HCT116 (cell line): ENCODE measurements around the gene VTI1A. TPM values are rescaled to one million over a fixed set of nuclear protein-coding genes. Genes with fewer than 3 reads are reported as not detected.

ENCODE experiments used
- ATAC-seq: fragments of 200-7000 bp; cut with Tn5 transposase; 2 replicates; pipeline ENCODE4 v1.9.1; 2020; ENCODE audit warnings: mild to moderate bottlenecking, moderate library complexity
- BruUV-seq: library from RNA; stranded (reverse); fragments of 400-500 nt; replicated peaks from 2 replicates; lab custom pipeline; 2021; lab: Mats Ljungman, UMichigan
- CTCF ChIA-PET: fragments of 300-600 bp; sonication (Branson Sonifier 250); formaldehyde crosslinking; loops from one replicate; lab custom pipeline; 2021; ENCODE audit warnings: antibody characterized with exemption; lab: Charles Lee
- POLR2A ChIA-PET: fragments of 300-600, 350-600 bp; sonication (Branson Sonifier 250); formaldehyde crosslinking; loops from one replicate; lab custom pipeline; 2021; ENCODE audit warnings: antibody characterized with exemption; lab: Charles Lee
- RAD21 ChIA-PET, 2 experiments: fragments of 300-600 bp; sonication (Branson Sonifier 250); formaldehyde crosslinking; loops; one replicate each; lab custom pipeline; 2023; ENCODE audit warnings: low total read pairs in 2 of 2; ENCODE audit not compliant: uncharacterized antibody in 2 of 2, unreplicated experiment in 2 of 2, low non-redundant PET in 1 of 2; lab: Charles Lee
- DNase-seq: peaks from one replicate; pipeline ENCODE4 v3.0.0-alpha.2; 2010; ENCODE audit warnings: low read depth, low spot score
- H2AFZ ChIP-seq: fragments of 200-600 bp; shearing (Covaris generic), sonication (generic); 2 replicates; pipeline ENCODE4 v1.6.1; 2017; ENCODE audit warnings: low read depth, mixed run types, mixed read lengths, antibody characterized with exemption, low read length; ENCODE audit not compliant: poor library complexity, severe bottlenecking
- H3K27ac ChIP-seq: 2 replicates; pipeline ENCODE4 v1.5.1; 2012; ENCODE audit warnings: low read depth, low read length
- H3K27me3 ChIP-seq: fragments of 200-600 bp; sonication (generic); 2 replicates; pipeline ENCODE4 v1.6.1; 2016; ENCODE audit warnings: mixed run types, low read length, mixed read lengths; ENCODE audit not compliant: insufficient read depth
- H3K36me3 ChIP-seq, 2 experiments: fragments of 200-500 bp in 1 of 2; fragments of 200-600 bp in 1 of 2; sonication (Bioruptor generic) in 1 of 2; sonication (generic) in 1 of 2; 2 replicates each; pipeline versions ENCODE4 v1.5.1 to v1.6.1; 2014 to 2016; ENCODE audit warnings: low read length in 2 of 2, inconsistent platforms in 1 of 2, mixed read lengths in 1 of 2, mixed run types in 1 of 2; ENCODE audit not compliant: insufficient read depth in 2 of 2, control insufficient read depth in 1 of 2
- H3K4me1 ChIP-seq, 2 experiments: fragments of 200-600 bp in 1 of 2; sonication (generic) in 1 of 2; 2 replicates each; pipeline versions ENCODE4 v1.5.1 to v1.6.1; 2012 to 2017; ENCODE audit warnings: low read length in 2 of 2, inconsistent platforms in 1 of 2, mild to moderate bottlenecking in 1 of 2, mixed read lengths in 1 of 2, mixed run types in 1 of 2, moderate library complexity in 1 of 2; ENCODE audit not compliant: insufficient read depth in 2 of 2, control insufficient read depth in 1 of 2
- H3K4me2 ChIP-seq: fragments of 200-600 bp; sonication (generic); 2 replicates; pipeline ENCODE4 v1.6.1; 2017; ENCODE audit warnings: mixed run types, low read length, mixed read lengths
- H3K4me3 ChIP-seq, 2 experiments: fragments of 200-600 bp in 1 of 2; sonication (generic) in 1 of 2; replicated peaks in 1 of 2; 2 replicates each; pipeline ENCODE4 v1.5.1; 2011 to 2016; ENCODE audit warnings: low read length in 2 of 2, control low read depth in 1 of 2, low read depth in 1 of 2, mild to moderate bottlenecking in 1 of 2, mixed read lengths in 1 of 2, mixed run types in 1 of 2
- H3K79me2 ChIP-seq: fragments of 200-600 bp; sonication (generic); 2 replicates; pipeline ENCODE4 v1.6.1; 2017; ENCODE audit warnings: mild to moderate bottlenecking, mixed run types, low read length, moderate library complexity, mixed read lengths; ENCODE audit not compliant: insufficient read depth
- H3K9ac ChIP-seq: fragments of 200-600 bp; sonication (generic); 2 replicates; pipeline ENCODE4 v1.6.1; 2016; ENCODE audit warnings: low read length, mixed read lengths
- H3K9me2 ChIP-seq: fragments of 200-600 bp; sonication (generic), shearing (Covaris generic); 2 replicates; pipeline ENCODE4 v1.6.1; 2017; ENCODE audit warnings: mixed run types, mild to moderate bottlenecking, moderate library complexity; ENCODE audit not compliant: insufficient read depth
- H3K9me3 ChIP-seq, 2 experiments: fragments of 200-500 bp in 1 of 2; fragments of 200-600 bp in 1 of 2; sonication (Bioruptor generic) in 1 of 2; sonication (generic) in 1 of 2; 2 replicates each; pipeline ENCODE4 v1.6.1; 2014 to 2017; ENCODE audit warnings: low read length in 2 of 2, mixed read lengths in 2 of 2, inconsistent platforms in 1 of 2, low read depth in 1 of 2, mild to moderate bottlenecking in 1 of 2, mixed run types in 1 of 2, moderate library complexity in 1 of 2; ENCODE audit not compliant: control insufficient read depth in 1 of 2, insufficient read depth in 1 of 2
- H4K20me1 ChIP-seq: fragments of 200-600 bp; sonication (generic), shearing (Covaris generic); 2 replicates; pipeline ENCODE4 v1.6.1; 2017; ENCODE audit warnings: mixed run types, mild to moderate bottlenecking, moderate library complexity; ENCODE audit not compliant: insufficient read depth
- CEBPB ChIP-seq: IDR thresholded peaks from 2 replicates; pipeline ENCODE4 v1.6.1; 2012; ENCODE audit warnings: low read depth
- EGR1 ChIP-seq: IDR thresholded peaks from 2 replicates; pipeline ENCODE4 v1.6.1; 2012; ENCODE audit warnings: low read depth
- FOSL1 ChIP-seq: IDR thresholded peaks from 2 replicates; pipeline ENCODE4 v1.6.1; 2012; ENCODE audit warnings: low read depth
- POLR2A ChIP-seq: IDR thresholded peaks from 2 replicates; pipeline ENCODE4 v1.7.0; 2011; ENCODE audit warnings: borderline replicate concordance; ENCODE audit not compliant: insufficient read depth, insufficient read length; ENCODE audit errors: extremely low read depth
- RAD21 ChIP-seq: IDR thresholded peaks from 2 replicates; pipeline ENCODE4 v1.6.1; 2012; ENCODE audit warnings: low read depth, mild to moderate bottlenecking
- SP1 ChIP-seq: IDR thresholded peaks from 2 replicates; pipeline ENCODE4 v1.6.1; 2012; ENCODE audit warnings: low read depth
- SRF ChIP-seq: IDR thresholded peaks from 2 replicates; pipeline ENCODE4 v1.6.1; 2012; ENCODE audit warnings: low read depth
- TCF7L2 ChIP-seq: IDR thresholded peaks from 2 replicates; pipeline ENCODE4 v1.7.0; 2011; ENCODE audit warnings: borderline replicate concordance, inconsistent platforms; ENCODE audit not compliant: insufficient read depth, insufficient read length; ENCODE audit errors: extremely low read depth
- ZFX ChIP-seq: fragments of 450-650 bp; IDR thresholded peaks from 2 replicates; pipeline ENCODE4 v1.6.1; 2017
- ZNF274 ChIP-seq: fragments of 200-500 bp; sonication (Bioruptor generic); IDR thresholded peaks from 2 replicates; pipeline ENCODE4 v1.6.1; 2014; ENCODE audit warnings: mild to moderate bottlenecking, low read depth, low read length, inconsistent platforms
- intact Hi-C: fragments of 100-400 bp; cut with micrococcal nuclease; formaldehyde crosslinking; loops from 2 replicates; pipeline ENCODE4 v1.10.0; 2022
- total RNA-seq: library from RNA; stranded (reverse); gene quantifications from one replicate; pipeline ENCODE4 v1.2.1, GENCODE V29; 2021; ENCODE audit not compliant: unreplicated experiment
- TF ChIP-seq, protein P1 (sequence below): IDR thresholded peaks from 2 replicates; pipeline ENCODE4 v1.6.1; 2012; ENCODE audit warnings: low read depth
- TF ChIP-seq, protein P2 (sequence below), 3 experiments: fragments of 200-600 bp in 1 of 3; sonication (generic) in 1 of 3; IDR thresholded peaks in 2 of 3; conservative IDR thresholded peaks in 1 of 3; 2 replicates each; pipeline ENCODE4 v1.5.1; 2012 to 2017; ENCODE audit warnings: low read depth in 2 of 3, low read length in 2 of 3, antibody characterized with exemption in 1 of 3, borderline replicate concordance in 1 of 3, control low read depth in 1 of 3, mild to moderate bottlenecking in 1 of 3, mixed read lengths in 1 of 3, mixed run types in 1 of 3, moderate library complexity in 1 of 3; ENCODE audit not compliant: insufficient read depth in 1 of 3

Gene VTI1A
- total RNA-seq, 1 experiment from 2014 or later = 80.7 TPM

DNA sequence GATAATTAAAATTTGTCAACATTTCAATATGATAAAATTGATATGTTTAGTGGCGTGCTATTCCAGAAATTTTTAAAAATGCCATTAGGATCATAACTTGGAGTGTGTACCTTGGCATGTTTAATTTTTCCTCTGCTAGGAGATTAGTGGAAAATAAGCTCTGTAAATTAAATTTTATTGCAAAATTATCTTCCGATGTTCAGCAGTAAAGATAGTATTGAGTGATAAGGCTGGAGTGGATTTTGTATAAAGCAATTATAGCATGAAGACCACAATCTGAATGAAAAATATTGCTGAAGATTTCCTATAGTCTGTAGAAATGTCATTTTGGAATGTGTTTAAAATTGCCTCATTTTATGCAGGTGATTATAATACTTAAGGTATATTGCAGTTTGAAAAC, 110.2 kb downstream of the VTI1A start:
- intact Hi-C loops = no loop called here
- H3K36me3 ChIP-seq = peaks cover 0 to 15% of the 10 kb centered on the region in 2 experiments; a peak in 1 of 4 replicates
- H3K79me2 ChIP-seq = peaks cover 78% of the 10 kb centered on the region
- no peaks in the 10 kb centered on the region for H3K27me3 ChIP-seq
- no TSS peak for BruUV-seq
- H3K9ac ChIP-seq = no peak overlapping the region
- H3K27ac ChIP-seq = no peak overlapping the region; the same call in 1 of the 2 replicates
- ChIA-PET RAD21 (no interaction called here), POLR2A (interaction anchor here (1.3 to 1.4 kb wide), 2 partner anchors 8 to 22 kb away, joined by 3 read pairs; no protein-coding TSS in a partner anchor), CTCF (interaction anchor here (1.5 kb wide), 1 partner anchor 31 kb away, joined by 3 read pairs; no protein-coding TSS in a partner anchor)
- no peaks in the 10 kb centered on the region for H4K20me1 ChIP-seq
- no peak overlapping the region for H3K4me2 ChIP-seq
- peaks cover 42 to 44% of the 10 kb centered on the region in 2 experiments for H3K4me1 ChIP-seq
- H3K4me3 ChIP-seq = no peak overlapping the region
- ATAC-seq (no peak), DNase-seq (no peak)
- H3K9me3 ChIP-seq = peaks cover 0 to 6% of the 10 kb centered on the region in 2 experiments; a peak in 1 of 4 replicates
- H2AFZ ChIP-seq = no peak overlapping the region
- TF ChIP-seq CEBPB = no peak
- no peak for TF ChIP-seq RAD21
- TF ChIP-seq POLR2A = no peak
- no peak for TF ChIP-seq EGR1
- no peak for TF ChIP-seq SP1
- H3K9me2 ChIP-seq = no peaks in the 10 kb centered on the region

DNA sequence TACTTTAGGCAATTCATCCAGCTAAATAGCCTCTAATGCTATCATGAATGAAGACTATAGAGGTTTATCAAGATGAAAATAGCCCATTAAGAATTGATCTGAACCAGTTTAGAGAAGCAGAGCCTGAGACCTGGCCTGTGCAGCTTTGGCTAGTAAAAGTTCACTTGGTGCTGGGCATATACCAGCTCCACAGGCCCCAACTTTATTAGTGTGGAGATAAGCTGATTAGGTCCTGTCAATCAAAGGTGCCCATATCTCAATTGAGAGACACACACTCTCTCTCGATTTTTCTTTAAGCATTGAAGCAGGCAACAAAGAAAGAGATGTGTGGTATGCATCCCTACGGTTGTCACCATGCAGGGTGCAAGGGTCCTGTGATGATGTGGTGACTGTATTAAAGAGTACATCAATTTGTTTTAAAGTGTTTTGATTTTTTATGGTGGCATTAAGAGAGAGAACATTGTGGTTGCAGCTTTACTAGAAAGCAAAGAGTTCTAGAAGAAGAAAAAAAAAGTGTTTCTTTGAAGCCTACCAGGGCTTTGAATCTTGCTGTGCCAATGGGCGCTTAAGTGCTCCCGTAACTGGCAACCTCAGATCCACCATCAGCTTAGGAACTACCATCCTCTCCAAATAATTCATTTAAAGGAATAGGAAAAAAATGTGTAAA, 111.6 kb downstream of the VTI1A start:
- no TSS peak for BruUV-seq
- TF ChIP-seq CEBPB = no peak
- no peak for TF ChIP-seq RAD21
- TF ChIP-seq, protein P1, sequence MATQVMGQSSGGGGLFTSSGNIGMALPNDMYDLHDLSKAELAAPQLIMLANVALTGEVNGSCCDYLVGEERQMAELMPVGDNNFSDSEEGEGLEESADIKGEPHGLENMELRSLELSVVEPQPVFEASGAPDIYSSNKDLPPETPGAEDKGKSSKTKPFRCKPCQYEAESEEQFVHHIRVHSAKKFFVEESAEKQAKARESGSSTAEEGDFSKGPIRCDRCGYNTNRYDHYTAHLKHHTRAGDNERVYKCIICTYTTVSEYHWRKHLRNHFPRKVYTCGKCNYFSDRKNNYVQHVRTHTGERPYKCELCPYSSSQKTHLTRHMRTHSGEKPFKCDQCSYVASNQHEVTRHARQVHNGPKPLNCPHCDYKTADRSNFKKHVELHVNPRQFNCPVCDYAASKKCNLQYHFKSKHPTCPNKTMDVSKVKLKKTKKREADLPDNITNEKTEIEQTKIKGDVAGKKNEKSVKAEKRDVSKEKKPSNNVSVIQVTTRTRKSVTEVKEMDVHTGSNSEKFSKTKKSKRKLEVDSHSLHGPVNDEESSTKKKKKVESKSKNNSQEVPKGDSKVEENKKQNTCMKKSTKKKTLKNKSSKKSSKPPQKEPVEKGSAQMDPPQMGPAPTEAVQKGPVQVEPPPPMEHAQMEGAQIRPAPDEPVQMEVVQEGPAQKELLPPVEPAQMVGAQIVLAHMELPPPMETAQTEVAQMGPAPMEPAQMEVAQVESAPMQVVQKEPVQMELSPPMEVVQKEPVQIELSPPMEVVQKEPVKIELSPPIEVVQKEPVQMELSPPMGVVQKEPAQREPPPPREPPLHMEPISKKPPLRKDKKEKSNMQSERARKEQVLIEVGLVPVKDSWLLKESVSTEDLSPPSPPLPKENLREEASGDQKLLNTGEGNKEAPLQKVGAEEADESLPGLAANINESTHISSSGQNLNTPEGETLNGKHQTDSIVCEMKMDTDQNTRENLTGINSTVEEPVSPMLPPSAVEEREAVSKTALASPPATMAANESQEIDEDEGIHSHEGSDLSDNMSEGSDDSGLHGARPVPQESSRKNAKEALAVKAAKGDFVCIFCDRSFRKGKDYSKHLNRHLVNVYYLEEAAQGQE = no peak
- TF ChIP-seq SP1 = no peak
- TF ChIP-seq TCF7L2 = peak; percentile 66
- peak; percentile 6; the same call in 1 of the 2 replicates for TF ChIP-seq SRF
- no peak for TF ChIP-seq POLR2A
- no peak for TF ChIP-seq FOSL1
- TF ChIP-seq ZNF274 = no peak
- no peak for TF ChIP-seq ZFX
- TF ChIP-seq, protein P2, sequence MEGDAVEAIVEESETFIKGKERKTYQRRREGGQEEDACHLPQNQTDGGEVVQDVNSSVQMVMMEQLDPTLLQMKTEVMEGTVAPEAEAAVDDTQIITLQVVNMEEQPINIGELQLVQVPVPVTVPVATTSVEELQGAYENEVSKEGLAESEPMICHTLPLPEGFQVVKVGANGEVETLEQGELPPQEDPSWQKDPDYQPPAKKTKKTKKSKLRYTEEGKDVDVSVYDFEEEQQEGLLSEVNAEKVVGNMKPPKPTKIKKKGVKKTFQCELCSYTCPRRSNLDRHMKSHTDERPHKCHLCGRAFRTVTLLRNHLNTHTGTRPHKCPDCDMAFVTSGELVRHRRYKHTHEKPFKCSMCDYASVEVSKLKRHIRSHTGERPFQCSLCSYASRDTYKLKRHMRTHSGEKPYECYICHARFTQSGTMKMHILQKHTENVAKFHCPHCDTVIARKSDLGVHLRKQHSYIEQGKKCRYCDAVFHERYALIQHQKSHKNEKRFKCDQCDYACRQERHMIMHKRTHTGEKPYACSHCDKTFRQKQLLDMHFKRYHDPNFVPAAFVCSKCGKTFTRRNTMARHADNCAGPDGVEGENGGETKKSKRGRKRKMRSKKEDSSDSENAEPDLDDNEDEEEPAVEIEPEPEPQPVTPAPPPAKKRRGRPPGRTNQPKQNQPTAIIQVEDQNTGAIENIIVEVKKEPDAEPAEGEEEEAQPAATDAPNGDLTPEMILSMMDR (IDR thresholded peaks at IDR 0.05 in 2 of 3, conservative IDR thresholded peaks at IDR 0.05 in 1 of 3; ENCODE audit: borderline replicate concordance in 1 of 3, insufficient read depth in 1 of 3, low read depth in 2 of 3, low read length in 2 of 3) = no peak
- TF ChIP-seq, all 23 proteins: peak for 2
- H3K4me1 ChIP-seq = peaks cover 48 to 50% of the 10 kb centered on the region in 2 experiments
- no peaks in the 10 kb centered on the region for H3K9me2 ChIP-seq
- no peak overlapping the region for H3K9ac ChIP-seq
- no peak overlapping the region for H3K4me2 ChIP-seq
- intact Hi-C loops = no loop called here
- ATAC-seq (peak; percentile 59), DNase-seq (no peak)
- H3K27me3 ChIP-seq = no peaks in the 10 kb centered on the region
- CTCF ChIA-PET = interaction anchor here (1.1 to 1.5 kb wide), 3 partner anchors 10 to 87 kb away, joined by 3 read pairs; no protein-coding TSS in a partner anchor
- no peaks in the 10 kb centered on the region for H3K9me3 ChIP-seq
- RAD21 ChIA-PET = no interaction called here
- H3K79me2 ChIP-seq = peaks cover 77% of the 10 kb centered on the region
- no peak overlapping the region for H2AFZ ChIP-seq
- POLR2A ChIA-PET = interaction anchor here (0.7 to 1.3 kb wide), 3 partner anchors 20 to 1582 kb away, joined by 3 read pairs; no protein-coding TSS in a partner anchor
- peaks cover 0 to under 1% of the 10 kb centered on the region in 2 experiments; a peak in 1 of 4 replicates for H3K36me3 ChIP-seq
- H4K20me1 ChIP-seq = no peaks in the 10 kb centered on the region
- no peak overlapping the region for H3K4me3 ChIP-seq
- peak overlapping the region; percentile 32 for H3K27ac ChIP-seq
